HepG2 (cell line): Measurements from ENCODE around the gene DENND5A. TPM values are rescaled to one million over a fixed set of nuclear protein-coding genes. Genes with fewer than 3 reads are reported as not detected.

Experiments used
- EHMT2 ChIP-seq: fragments of 200-600 bp; sonication (generic); IDR thresholded peaks from 2 replicates; pipeline ENCODE4 v1.7.0; 2017; ENCODE audit warnings: antibody characterized with exemption, low read depth, low read length, borderline replicate concordance
- FOXP4 ChIP-seq: sonication (generic); formaldehyde crosslinking; IDR thresholded peaks from 2 replicates; pipeline ENCODE4 v1.4.0; 2020; ENCODE audit warnings: missing genetic modification reagents
- GTF3A ChIP-seq: sonication (generic); formaldehyde crosslinking; conservative IDR thresholded peaks from 2 replicates; pipeline ENCODE4 v1.4.0; 2020; ENCODE audit warnings: mild to moderate bottlenecking, missing genetic modification reagents
- NCOA5 ChIP-seq: sonication (generic); formaldehyde crosslinking; IDR thresholded peaks from 2 replicates; pipeline ENCODE4 v1.4.0; 2020; ENCODE audit warnings: missing genetic modification reagents
- NFAT5 ChIP-seq: sonication (generic); formaldehyde crosslinking; IDR thresholded peaks from 2 replicates; pipeline ENCODE4 v1.4.0; 2020; ENCODE audit warnings: missing genetic modification reagents
- SIN3B ChIP-seq: fragments of 150-350 bp; IDR thresholded peaks from 2 replicates; pipeline ENCODE4 v1.6.1; 2014; ENCODE audit warnings: low read length
- TCF7L2 ChIP-seq: IDR thresholded peaks from 2 replicates; pipeline ENCODE4 v1.6.1; 2011; ENCODE audit warnings: mild to moderate bottlenecking, low read depth, low read length, moderate library complexity
- TMF1 ChIP-seq: sonication (generic); formaldehyde crosslinking; IDR thresholded peaks from 2 replicates; pipeline ENCODE4 v1.8.1; 2022; ENCODE audit warnings: low read depth, missing genetic modification reagents
- YY1 ChIP-seq: IDR thresholded peaks from 2 replicates; pipeline ENCODE4 v1.6.1; 2011; ENCODE audit warnings: low read length, low read depth, moderate library complexity, mild to moderate bottlenecking; ENCODE audit not compliant: insufficient read depth, insufficient replicate concordance
- ZBTB20 ChIP-seq: sonication (generic); formaldehyde crosslinking; IDR thresholded peaks from 2 replicates; pipeline ENCODE4 v1.8.1; 2023; ENCODE audit warnings: missing genetic modification reagents, low read depth, mild to moderate bottlenecking, borderline replicate concordance
- ZNF292 ChIP-seq: sonication (generic); formaldehyde crosslinking; IDR thresholded peaks from 2 replicates; pipeline ENCODE4 v1.8.1; 2022; ENCODE audit warnings: mild to moderate bottlenecking, low read depth, missing genetic modification reagents, borderline replicate concordance
- ZNF431 ChIP-seq: sonication (generic); formaldehyde crosslinking; IDR thresholded peaks from 2 replicates; pipeline ENCODE4 v1.9.0; 2022; ENCODE audit warnings: missing genetic modification reagents, low read depth, mild to moderate bottlenecking, borderline replicate concordance
- ZNF501 ChIP-seq: sonication (generic); formaldehyde crosslinking; IDR thresholded peaks from 2 replicates; pipeline ENCODE4 v1.5.1; 2020; ENCODE audit warnings: mild to moderate bottlenecking, moderate library complexity, missing genetic modification reagents
- ZNF558 ChIP-seq: sonication (generic); formaldehyde crosslinking; IDR thresholded peaks from 2 replicates; pipeline ENCODE4 v1.9.0; 2022; ENCODE audit warnings: mild to moderate bottlenecking, missing genetic modification reagents, borderline replicate concordance
- polyA plus RNA-seq, 8 experiments: library from polyadenylated mRNA; depleted of rRNA in 3 of 8; stranded (reverse) in 7 of 8; unstranded in 1 of 8; fragments of >200 nt; fragmentation: Illumina TruSeq in 4 of 8; extraction: Trizol in 4 of 8; gene quantifications; 2 replicates each; pipeline versions ENCODE4 v1.2.1 to v1.2.3, GENCODE V29; 2011 to 2016; ENCODE audit warnings: low read depth in 4 of 8, missing spikeins in 1 of 8, mixed read lengths in 1 of 8; ENCODE audit not compliant: insufficient read depth in 1 of 8
- total RNA-seq, 5 experiments: library from RNA; depleted of rRNA; stranded (reverse); fragments of >200 nt; fragmentation: Illumina TruSeq; extraction: Trizol; gene quantifications; 2 replicates each; pipeline ENCODE4 v1.2.3, GENCODE V29; 2016; ENCODE audit warnings: low read depth in 1 of 5
- TF ChIP-seq, protein P1 (sequence below): IDR thresholded peaks from 2 replicates; pipeline ENCODE4 v1.6.1; 2016
- TF ChIP-seq, protein P2 (sequence below): sonication (generic); formaldehyde crosslinking; IDR thresholded peaks from 2 replicates; pipeline ENCODE4 v1.9.0; 2022; ENCODE audit warnings: missing genetic modification reagents, mild to moderate bottlenecking, borderline replicate concordance

DENND5A gene
- total and polyA plus RNA-seq, 2 of the 13 experiments (the other 11 are each of a cell fraction or from before 2014, with no cell fraction given) = 63.3 to 145 TPM

DNA sequence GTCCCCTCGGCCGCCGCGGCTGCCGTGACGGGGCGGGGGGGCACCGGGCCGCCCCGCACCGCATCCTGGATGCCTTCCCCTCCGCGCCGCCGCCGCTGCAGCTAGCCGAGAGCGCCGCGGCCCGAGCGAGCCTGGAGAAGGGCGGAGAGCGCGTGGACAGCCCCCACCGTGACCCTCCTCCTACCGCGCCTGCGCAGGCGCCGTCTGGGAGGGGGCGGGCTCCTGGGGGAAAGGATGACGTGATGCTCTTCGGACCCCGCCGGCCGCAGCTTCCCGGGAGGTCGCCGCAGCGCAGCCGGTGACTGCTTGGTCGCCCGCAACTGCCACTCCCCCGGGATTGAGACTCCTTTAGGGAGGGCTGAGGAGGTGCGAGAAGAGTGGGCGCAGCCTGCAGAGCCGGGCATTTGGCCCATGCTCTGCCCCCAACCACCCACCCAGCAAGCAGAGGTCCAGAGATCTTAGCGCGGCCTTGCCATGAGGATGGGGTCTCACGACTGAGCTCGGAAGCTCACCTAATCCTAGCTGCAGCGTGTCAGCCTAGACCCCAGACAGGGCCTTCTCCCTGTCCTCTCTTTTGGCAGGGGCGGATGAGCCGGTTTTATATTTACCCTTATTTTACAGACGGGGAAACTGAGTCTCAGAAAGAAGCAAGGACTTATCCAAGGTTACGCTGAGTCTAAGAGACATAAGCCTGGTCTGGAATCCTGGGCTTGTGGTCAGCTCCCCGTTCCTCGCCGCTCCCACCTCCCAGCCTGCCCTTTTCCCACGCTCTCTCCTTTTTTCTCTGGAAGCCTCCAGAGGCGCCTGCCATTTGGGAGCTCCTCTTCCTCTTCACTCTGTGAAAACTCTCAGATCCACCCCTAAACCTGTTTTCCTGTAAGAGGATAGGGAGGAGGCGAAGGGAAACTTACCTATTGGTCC, at the start of gene DENND5A (continued):
- TF ChIP-seq NFAT5 (CRISPR knock-in tag) (no peak), TMF1 (CRISPR knock-in tag) (peak; percentile 59; the same call in 1 of the 2 replicates), ZNF558 (CRISPR knock-in tag) (peak; percentile 82; the same call in 1 of the 2 replicates), NCOA5 (CRISPR knock-in tag) (no peak), FOXP4 (no peak), ZNF501 (CRISPR knock-in tag) (peak; percentile 82), GTF3A (CRISPR knock-in tag) (no peak), TCF7L2 (no peak), YY1 (no peak), ZNF431 (CRISPR knock-in tag) (no peak), SIN3B (no peak), EHMT2 (no peak), ZBTB20 (CRISPR knock-in tag) (peak; percentile 33; the same call in 1 of the 2 replicates), ZNF292 (CRISPR knock-in tag) (peak; percentile 66; the same call in 1 of the 2 replicates)
- TF ChIP-seq, protein P1, sequence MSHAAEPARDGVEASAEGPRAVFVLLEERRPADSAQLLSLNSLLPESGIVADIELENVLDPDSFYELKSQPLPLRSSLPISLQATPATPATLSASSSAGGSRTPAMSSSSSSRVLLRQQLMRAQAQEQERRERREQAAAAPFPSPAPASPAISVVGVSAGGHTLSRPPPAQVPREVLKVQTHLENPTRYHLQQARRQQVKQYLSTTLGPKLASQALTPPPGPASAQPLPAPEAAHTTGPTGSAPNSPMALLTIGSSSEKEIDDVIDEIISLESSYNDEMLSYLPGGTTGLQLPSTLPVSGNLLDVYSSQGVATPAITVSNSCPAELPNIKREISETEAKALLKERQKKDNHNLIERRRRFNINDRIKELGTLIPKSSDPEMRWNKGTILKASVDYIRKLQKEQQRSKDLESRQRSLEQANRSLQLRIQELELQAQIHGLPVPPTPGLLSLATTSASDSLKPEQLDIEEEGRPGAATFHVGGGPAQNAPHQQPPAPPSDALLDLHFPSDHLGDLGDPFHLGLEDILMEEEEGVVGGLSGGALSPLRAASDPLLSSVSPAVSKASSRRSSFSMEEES (CRISPR knock-in tag) = peak; percentile 46; the same call in 1 of the 2 replicates
- TF ChIP-seq, protein P2, sequence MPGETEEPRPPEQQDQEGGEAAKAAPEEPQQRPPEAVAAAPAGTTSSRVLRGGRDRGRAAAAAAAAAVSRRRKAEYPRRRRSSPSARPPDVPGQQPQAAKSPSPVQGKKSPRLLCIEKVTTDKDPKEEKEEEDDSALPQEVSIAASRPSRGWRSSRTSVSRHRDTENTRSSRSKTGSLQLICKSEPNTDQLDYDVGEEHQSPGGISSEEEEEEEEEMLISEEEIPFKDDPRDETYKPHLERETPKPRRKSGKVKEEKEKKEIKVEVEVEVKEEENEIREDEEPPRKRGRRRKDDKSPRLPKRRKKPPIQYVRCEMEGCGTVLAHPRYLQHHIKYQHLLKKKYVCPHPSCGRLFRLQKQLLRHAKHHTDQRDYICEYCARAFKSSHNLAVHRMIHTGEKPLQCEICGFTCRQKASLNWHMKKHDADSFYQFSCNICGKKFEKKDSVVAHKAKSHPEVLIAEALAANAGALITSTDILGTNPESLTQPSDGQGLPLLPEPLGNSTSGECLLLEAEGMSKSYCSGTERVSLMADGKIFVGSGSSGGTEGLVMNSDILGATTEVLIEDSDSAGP (CRISPR knock-in tag) = peak; percentile 79; the same call in 1 of the 2 replicates
